Stimulated activated CD4-positive, alpha-beta T cell treated with anti-CD3 and anti-CD28 coated beads, Interleukin-12 subunit alpha, Interleukin-12 subunit beta, amount 100 ng/mL, for 4 hours (primary cell): ENCODE results near the gene GPATCH2.
"Not testable (repeated sequence)": the region's sequence is repeated elsewhere in the genome, so short reads cannot be mapped to it uniquely, and the experiment has no call there.

Experiments used
- DNase-seq: peaks from one replicate; pipeline ENCODE4 v3.0.0-alpha.2; 2020

The GPATCH2 gene

DNA sequence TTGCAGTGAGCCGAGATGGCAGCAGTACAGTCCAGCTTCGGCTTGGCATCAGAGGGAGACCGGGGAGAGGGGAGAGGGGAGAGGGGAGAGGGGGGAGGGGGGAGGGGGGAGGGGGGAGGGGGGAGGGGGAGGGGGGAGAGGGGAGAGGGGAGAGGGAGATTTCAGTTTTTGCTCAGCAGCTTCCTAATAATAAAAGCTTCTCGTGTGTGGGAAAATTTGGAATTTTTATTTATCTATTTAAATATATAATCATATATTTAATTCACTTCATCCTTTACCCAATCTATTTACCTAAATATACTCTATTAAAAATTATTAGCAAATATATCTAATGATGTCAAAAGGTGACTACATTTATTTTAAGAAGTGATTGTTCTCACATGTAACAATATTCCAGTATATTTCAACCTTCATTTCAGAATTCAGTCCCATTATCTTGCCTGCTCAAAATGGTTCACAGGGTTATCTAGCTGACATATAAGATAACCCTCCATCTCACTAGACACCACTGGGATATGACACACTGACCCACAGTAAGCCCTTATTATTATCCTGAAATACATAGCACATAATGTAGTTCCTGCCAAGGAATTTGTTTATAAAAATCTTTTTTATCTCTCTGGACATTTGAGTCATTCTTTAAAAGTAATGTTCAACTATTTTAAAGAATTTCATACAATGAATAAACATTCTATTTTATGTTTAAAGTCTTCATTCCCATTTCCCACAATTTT, 105.9 kb downstream of the GPATCH2 start:
- no peak for DNase-seq

DNA sequence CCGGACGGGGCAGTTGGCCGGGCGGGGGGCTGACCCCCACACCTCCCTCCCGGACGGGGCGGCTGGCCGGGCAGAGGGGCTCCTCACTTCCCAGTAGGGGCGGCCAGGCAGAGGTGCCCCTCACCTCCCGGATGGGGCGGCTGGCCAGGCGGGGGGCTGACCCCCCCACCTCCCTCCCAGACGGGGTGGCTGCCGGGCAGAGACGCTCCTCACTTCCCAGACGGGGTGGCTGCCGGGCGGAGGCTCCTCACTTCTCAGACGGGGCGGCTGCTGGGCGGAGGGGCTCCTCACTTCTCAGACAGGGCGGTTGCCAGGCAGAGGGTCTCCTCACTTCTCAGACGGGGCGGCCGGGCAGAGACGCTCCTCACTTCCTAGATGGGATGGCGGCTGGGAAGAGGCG, 107.0 kb downstream of the GPATCH2 start:
- DNase-seq: not testable (repeated sequence)

DNA sequence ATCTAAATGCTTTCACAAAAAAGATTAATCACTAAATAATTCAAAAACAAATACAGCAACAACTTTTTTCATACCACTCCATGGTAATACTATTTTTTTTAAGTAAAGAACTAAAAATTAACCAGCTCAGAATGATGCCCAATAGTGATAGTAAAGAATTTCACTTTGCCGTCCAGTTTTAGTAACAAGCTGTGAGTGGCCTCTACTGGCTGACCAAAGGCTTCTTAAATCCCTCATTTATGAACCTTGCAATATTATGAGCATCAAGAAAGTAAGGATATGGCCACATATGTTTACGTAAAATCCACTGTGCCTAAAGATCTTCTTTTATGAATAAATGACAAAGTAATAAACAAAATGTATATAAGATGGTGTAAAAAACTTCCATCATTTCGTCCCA, 108.6 kb downstream of the GPATCH2 start:
- DNase-seq: no peak

DNA sequence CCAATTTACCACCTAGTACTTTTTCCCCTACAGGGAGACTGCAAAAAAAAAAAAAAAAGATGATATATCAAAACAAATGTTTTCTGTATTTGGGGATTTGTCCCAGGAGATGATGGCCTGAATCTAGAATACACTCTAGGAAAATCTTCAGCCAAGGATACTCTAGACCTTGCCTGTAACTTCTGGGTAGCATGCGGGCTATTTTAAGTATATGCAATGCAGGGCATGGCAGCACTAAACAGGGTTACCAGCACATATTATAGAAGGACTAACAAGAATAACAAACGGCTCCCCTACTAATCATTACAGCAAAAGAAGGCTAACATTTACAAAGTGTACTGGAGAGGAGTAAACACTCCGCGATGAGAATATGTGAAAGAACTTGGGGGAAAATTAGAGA, 109.6 kb downstream of the GPATCH2 start:
- no peak for DNase-seq

DNA sequence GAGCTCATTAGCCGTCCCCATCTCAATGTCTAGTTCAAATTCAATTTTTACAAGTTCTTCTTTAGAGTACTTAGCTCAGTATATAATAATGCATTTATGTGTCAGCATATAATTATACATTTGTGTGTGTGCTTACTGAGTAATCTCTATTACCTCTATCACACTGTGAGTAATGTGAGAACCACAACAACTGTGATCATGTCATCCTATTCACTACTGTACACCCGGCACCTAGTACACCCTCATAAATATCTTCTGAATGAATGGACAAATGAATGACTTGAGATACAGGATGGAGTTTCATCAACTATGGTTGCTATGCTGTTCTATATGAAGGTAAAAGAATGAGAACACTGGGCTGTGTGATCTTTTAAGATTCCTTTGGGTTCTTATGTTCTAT, 124.0 kb downstream of the GPATCH2 start:
- no peak for DNase-seq

DNA sequence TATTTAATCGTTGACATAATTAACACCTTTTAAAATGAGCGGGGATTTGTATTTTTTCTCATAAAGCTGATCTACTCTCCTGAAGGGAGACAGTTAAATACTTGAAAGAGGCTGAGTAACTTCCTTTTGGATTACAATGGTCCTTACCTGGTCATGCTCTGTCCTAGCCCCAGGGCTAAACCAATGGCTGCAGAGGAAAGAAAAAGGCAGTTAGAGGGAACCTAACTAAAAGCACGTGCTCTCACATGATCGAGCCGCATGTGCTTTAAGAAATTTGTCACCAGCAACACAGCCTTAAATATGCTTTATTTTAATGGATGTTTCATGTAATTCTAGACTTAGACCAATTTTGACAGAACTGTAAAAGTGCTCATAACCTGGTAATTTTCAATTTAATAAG, 132.7 kb downstream of the GPATCH2 start:
- DNase-seq: no peak

DNA sequence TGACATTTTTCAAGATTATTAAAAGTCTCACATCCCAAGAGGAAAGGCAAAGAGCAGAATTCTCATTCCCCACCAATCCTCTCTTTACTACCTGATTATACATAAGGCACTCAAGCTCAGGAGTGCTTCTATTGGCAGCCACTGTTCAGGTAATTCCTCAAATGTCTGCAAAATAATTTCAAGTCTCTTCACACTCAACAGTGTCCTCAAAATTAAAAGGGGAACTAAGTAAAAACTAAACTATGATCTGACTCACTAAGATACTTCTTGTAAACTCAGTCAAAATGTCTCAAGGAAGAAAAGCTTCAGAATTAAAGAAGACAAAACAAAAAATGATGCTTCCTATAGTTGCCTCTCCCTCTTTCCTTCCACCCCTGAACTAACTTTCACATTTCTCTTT, 135.6 kb downstream of the GPATCH2 start:
- no peak for DNase-seq

DNA sequence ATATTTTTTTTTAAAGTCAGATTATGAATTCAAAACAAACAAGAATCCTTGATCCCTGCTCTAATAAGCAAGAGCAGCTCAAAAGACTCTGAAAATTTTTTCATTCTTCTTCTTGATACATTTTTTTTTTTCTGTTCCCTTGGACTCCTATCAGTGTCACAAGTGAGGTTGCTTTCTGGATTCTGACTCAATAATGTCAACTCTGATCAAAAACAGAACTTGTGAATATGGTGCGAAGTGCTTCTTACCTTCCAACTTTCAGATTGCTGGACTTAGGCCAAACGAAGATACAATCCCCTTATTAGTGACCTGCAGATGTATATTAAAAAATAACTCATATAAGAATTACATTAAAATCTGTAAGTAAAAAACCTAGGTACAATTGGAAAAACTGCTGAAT, 136.1 kb downstream of the GPATCH2 start:
- no peak for DNase-seq

DNA sequence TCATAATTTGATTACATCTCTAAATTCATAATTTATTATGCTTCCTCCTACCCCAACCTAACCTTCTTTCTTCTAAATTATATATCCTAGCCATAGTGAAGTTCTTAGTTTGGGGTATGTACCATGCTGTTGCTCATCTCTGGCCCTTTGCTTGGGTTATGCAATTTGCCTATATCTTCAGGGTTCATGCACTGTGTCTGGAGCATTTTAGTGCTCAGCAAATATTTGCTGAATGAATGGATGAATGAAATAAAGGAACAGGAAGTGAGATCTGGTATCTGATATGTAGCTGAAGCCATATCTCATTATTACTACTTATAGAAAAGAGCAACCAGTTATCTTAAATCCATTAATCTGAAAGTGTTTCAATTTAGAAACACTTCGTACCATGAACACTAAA, 137.6 kb downstream of the GPATCH2 start:
- DNase-seq: no peak

DNA sequence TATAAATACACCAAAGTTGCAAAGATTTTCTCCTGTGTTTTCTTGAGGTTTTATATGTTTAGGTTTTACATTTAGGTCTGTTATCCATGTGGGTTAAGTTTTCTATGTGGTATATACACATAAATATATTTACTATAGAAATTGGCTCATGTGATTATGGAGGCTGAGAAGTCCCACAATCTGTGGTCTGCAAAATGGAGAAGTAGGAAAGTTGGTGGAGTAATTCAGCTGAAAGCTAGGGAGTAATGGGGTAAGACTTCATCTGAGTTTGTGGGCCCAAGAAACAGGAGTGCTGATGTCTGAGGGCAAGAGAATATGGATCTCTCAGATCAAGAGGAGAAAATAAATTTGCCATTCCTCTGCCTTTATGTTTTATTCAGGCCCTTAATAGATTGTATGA, 146.0 kb downstream of the GPATCH2 start:
- DNase-seq: no peak

DNA sequence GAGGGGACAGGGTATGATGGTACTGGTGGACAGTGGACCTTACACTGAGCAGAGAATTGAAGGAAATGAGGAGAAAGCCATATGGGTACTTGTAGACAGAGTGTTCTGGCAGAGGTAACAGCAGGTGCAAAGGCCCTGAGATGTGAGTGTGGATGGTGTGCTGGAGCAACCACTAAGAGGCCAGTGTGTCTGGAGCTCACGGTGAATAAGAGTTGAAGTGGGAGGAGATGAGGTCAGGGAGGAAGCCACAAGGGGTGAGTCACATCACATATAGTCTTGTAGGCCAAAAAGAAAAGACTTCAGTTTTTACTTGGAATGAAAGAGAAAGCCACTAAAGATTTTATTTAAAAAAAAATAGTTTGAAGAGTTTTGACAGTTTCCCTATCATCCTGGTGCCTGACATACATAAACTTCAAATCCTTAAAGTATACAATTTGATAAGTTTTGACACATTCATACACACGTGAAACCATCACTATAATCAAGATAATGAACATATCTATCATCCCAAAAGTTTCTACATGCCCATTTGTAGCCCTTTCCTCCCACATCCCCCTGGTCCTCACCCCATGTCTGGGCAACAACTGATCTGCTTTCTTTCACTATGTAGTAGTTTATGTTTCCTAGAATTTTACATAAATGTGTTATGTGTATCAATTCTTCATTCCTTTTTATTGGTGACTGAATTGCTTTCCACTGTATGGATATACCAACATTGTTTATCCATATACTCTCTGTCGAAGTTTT, 148.4 kb downstream of the GPATCH2 start:
- peak; percentile 24 for DNase-seq

DNA sequence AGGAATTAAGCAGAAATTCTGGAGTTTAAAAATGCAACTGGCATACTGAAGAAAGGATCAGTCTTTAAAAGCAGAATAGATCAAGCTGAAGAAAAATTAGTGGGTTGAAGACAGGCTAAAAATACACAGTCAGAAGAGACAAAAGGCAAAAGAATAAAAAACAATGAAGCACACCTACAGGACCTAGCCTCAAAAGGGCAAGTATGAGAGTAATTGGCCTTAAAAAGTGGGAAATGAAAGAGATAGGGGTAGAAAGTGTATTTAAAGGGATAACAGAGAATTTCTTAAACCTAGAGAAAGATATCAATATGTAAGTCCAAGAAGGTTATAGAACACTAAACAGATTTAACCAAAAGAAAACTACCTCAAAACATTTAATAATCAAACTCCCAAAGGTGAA, 152.4 kb downstream of the GPATCH2 start:
- no peak for DNase-seq

DNA sequence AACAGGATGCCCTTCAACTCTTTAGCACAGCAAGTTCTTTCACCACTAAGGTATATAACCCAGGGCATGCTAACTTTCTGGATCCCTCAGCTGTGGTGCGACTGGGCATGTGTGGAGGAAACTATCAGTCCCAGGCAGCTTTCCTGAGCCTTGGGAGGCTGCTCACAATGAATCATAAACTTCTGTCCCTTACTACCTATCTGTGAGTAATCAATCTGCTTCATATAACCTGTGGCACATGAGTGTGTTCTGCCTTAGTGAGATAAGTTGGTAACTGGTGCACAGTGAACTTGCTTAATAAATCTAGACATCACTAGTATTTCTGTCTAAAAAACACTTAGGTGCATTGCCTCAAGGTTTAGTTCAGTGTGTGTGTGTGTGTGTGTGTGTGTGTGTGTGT, 158.0 kb downstream of the GPATCH2 start:
- no peak for DNase-seq

DNA sequence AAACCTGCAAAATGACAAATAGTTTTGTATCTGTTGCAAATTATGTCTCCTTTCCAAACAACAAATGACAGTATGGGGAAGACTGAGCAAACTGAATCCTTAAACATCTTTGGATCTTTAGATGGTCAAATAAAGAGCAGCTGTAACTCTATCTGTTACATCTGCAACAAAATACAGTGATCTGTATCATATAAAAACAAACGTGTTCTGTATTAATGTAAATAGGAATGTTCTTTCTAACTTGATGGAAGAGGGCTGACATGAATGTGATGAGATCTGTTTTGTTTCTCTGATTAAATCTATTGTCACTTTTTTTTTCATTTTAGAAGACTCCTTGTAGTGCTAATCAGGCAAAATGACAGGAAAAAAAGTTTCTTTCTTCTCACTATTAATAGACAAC, 159.5 kb downstream of the GPATCH2 start:
- no peak for DNase-seq

DNA sequence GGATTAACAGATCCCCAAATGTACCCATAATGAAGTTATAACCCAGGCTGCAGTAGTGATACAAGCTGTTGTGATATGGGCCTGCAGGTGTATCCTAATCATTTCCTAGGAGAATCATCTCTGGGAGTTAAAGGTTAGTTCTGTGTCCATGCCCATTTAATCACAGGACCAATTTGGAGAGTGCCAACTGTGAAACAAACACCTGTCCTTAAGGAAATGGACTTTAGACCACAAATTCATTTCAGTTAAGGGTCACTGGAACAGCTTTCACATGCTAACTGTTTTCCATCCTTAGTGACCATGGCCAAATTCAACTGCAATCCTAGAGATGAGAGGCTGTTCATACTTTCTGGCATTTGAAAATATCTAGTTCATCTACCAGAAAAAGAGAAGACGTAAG, 160.9 kb downstream of the GPATCH2 start:
- DNase-seq: no peak

DNA sequence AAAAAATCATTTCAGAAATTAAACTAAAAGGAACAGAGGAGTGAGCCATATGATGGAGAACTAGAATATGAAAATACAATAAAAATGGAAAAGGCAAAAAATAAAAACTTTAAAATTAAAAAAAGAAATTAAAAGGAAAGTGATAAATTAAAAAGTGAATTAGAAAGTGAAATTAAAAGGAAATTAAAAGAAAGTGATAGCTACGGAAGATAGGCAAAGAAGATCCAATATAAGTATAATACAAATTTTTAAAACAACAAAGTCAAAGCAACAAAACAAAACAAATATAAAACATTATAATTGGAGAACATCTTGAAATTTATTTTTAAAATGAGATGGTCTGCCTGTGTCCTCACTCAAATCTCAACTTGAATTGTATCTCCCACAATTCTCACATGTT, 165.8 kb downstream of the GPATCH2 start:
- no peak for DNase-seq

DNA sequence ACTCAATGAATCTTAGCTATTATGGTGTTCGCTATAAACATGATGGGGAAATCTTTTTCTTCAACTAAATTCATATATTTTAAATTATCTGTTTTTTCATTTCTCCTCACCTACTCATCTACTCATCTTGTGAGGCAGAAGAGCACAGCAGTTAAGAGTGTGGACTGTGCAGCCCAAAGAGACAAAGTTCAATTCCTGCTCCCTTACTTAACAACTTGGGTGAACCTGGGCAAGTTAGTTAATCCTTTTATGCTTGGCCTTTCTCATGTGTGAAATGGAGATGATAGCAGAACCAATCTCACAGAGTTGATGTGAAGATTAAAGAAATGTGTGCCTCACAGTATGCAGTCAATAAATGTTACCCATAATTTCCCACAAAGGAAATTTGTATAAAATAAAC, 168.2 kb downstream of the GPATCH2 start:
- DNase-seq: no peak

DNA sequence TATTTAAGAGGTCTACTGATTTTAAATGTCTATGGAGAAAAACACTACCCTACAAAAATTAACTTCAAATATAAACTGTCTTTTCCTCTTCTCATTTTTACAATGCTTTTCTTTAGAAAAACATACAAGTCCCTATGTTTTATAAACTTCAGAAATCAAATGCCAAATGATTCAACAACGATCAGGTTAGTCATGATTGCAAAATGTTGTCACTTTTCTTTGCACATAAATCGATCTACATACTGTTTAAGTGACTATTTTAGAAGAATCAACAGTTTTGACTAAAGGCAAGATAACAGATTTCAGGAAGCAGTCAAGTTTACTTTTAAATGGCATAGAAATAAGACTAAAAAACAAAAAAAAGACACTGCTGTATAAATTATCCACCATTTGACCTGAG, 168.7 kb downstream of the GPATCH2 start:
- DNase-seq: no peak

DNA sequence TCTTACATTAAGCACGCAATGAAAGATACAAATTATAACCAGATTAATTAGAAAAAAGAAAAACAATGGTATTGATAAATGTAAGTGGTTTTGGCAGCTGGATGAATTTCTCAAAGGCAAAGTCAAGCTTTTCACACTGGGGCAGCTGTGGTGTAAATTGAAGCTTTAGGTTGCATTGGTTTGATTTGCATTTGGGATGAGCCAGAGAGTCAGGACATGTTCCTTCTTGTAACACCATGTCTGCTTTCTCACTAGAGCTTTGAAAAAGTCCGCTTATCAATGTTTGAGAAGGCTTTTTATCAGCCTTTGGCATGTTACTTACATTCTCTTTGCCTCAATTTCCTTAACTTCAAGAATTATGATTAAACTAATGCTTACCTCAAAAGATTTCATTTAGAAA, 173.9 kb downstream of the GPATCH2 start:
- no peak for DNase-seq

DNA sequence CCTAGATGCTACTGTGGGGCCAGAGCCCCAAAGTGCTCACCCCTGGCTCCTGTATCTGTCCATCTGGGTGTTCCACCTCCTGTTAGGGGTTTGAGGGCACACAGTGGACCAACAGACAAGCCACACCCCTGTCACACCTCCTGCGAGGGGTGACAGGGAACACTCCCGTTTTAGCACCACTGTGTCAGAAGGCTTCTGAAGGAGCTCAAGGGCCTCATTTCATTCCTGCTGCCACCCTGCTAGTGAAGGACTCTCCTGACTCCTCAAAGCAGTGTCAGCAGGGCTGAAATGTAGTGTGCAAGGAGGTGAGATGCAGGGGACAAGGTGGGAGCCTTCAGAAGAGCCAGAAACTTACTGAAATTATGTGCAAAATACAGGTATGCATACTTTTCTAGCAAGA, 174.6 kb downstream of the GPATCH2 start:
- no peak for DNase-seq

DNA sequence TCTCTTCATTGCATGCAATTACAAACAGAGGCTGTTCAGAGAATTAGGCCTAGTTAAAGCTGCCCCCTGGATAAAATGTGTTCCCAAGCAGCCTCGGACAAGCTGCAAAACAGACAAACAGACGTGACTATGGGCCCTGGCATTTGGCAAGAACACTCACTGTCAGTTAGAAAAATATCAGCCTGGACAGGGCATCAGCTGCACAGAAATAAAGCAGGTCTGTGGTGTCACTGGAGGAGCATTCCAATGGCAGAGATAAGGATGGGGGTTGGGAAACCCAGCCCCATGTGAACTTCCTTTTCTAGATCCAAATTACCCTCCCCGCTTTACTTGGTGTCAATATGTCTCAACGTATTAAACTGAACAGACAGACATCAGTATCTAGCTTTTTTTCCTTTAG, 177.1 kb downstream of the GPATCH2 start:
- no peak for DNase-seq

DNA sequence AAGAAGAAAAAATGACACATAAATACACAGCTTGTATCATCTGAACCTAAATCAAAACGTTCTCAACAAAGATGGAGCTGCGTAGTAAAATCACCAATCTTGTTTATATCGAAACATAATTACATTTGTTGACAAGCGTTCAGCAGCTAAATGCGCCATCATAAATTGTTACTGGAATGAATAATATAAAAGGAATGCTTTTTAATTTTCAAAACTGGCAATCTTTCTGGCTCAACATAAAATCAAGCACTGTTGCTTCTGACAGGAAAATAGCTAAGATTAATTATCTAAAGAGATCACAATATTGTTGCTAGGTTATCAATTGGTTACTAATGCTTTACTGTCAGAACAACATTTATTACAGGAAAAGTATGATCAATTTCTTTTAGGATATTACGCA, 181.5 kb downstream of the GPATCH2 start:
- DNase-seq: no peak

DNA sequence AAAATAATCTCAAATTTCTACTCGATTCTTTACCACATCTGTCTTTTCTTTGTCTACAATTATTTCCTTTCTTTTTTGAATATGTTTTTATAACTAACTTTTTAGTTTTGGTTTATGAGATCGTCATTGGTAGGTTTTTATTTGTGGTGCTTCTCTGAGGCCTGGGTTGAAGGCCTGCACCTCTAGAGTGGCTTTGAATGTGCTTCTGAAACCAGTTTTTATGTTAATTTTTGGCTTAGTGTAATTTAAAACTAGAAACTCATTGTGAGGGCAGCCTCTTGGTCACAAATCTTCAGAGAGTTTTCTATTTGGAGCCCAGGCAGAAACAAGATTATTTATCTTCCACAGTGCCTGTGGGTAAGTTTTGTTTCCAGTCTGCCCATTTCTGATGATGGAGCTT, 187.0 kb downstream of the GPATCH2 start:
- no peak for DNase-seq

DNA sequence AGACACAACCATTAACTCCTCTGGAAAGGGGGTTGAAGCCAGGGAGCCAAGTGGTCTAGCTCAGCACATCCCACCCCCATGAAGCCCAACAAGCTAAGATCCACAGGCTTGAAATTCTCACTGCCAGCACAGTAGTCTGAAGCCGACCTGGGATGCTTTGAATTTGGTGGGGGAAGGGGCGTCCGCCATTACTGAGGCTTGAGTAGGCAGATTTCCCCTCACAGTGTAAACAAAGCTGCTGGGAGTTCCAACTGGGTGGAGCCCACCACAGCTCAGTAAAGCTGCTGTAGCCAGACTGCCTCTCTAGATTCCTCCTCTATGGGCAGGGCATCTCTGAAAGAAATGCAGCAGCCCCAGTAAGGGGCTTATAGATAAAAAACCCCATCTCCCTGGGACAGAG, 193.5 kb downstream of the GPATCH2 start:
- no peak for DNase-seq

DNA sequence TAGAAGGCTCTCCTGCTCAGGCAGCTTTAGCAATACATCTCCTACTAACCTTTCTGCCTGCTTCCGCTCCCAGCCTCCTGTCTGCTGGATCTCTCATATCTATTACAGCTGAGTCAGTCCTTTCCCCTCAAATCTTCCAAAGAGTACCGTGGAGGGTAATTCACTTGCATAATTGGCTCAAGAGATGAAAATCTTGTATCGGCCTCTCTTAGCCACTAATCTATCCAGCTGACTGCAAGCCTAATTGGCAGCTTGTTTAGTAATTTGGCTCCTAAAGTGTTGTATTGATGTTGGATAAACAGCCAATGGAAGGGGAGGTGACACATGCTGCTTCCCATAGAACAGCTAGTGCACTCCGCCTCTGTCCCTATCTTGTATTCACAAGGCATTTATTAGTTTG, 195.7 kb downstream of the GPATCH2 start:
- DNase-seq: no peak
